GM23248 (cell line): ENCODE data around the gene OR4K5.

Experiments used
- EZH2 ChIP-seq: fragments of 200-600 bp; sonication (generic); IDR thresholded peaks from 2 replicates; pipeline ENCODE4 v1.6.1; 2018; ENCODE audit warnings: antibody characterized with exemption, mild to moderate bottlenecking; ENCODE audit not compliant: insufficient read depth, poor library complexity, severe bottlenecking
- EZH2phosphoT487 ChIP-seq: fragments of 200-600 bp; sonication (generic); IDR thresholded peaks from 2 replicates; pipeline ENCODE4 v1.6.1; 2018; ENCODE audit warnings: antibody characterized with exemption, moderate library complexity, mild to moderate bottlenecking, low read depth; ENCODE audit not compliant: insufficient read depth

DNA sequence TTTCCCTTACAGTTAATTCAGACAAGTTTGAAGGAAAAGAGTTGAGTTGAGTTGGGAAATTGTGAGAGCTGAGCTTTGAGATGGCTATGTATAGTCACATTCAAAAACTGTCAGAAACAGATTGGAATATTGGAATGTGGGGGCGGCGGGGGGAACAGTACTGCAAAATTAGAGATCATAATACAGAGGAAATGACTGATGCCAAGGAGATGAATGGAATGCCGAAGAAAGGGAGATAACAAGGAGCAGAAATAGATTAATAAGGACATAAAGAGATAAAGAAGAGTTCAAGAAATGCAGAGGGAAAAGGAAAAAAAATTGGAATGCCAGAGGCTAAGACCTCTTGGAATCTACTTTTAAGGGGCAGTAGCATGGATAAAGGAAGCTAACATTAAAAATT lies 3.2 kb upstream of the OR4K5 start:
- no peak for TF ChIP-seq EZH2phosphoT487
- TF ChIP-seq EZH2 = no peak
